HG02938 (cell line): ENCODE data around the gene TGM2.

Experiments
- ATAC-seq: cut with Tn5 transposase; IDR thresholded peaks from one replicate; pipeline ENCODE4 v1.9.1; 2021; ENCODE audit warnings: mild to moderate bottlenecking, moderate library complexity; ENCODE audit not compliant: unreplicated experiment

The TGM2 gene

GRCh38 chr20:38146628-38147027 lies 18.4 kb downstream of the TGM2 start:
- no peak for ATAC-seq

GRCh38 chr20:38146156-38146555 lies 18.9 kb downstream of the TGM2 start:
- ATAC-seq, result no peak

DNA sequence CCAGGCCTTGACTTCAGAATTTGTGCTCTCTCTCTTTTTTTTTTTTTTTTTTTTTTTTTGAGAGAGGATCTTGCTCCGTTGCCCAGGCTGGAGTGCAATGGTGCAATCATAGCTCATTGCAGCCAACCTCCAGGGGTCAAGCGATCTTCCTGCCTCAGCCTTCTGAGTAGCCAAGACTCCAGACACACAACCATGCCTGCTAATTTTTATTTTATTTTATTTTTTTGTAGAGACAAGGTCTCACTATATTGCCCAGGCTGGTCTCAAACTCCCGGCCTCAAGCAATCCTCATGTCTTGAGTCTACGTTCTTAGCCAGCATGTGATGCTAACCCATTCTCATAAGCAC lies 19.4 kb downstream of the TGM2 start:
- no peak for ATAC-seq

DNA sequence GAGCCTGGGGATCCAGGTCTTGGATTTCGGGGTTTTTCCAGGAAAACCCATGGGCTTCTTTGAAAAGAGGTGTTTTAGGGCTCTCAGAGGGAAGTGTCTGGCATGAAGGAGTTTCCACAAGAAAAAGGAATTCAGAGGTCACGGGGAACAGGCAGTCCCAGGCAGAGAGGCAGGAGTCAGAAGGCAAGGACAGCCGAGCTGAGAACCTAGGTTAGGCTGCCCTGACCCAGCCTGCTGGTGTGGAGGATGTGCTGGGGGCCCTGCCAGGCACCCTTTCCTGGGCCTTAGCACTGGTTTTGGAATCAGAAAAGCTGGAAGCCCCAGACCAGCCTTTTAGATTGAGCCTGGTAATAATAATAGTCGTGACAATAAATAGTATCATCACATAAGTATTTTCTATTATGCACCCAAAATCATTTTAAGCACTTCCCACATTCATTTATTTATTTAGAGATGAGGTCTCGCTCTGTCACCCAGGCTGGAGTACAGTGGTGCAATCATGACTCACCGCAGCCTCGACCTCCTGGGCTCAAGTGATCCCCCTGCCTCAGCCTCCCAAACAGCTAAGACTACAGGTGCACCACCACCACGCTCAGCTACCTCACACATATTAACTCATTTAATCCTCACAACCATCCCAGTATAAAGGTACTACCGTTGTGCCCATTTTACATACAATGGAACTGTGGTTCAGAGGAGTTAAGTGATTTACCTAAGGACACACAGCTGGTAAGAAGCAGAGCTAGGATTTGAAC lies 19.9 kb downstream of the TGM2 start:
- ATAC-seq, result no peak

GRCh38 chr20:38144598-38144973 lies 20.5 kb downstream of the TGM2 start:
- ATAC-seq, result no peak

GRCh38 chr20:38143646-38144554 lies 21.2 kb downstream of the TGM2 start:
- ATAC-seq, result no peak

- ATAC-seq, result no peak
Measured at GRCh38 chr20:38143238-38143645, 21.8 kb downstream of the TGM2 start.

DNA sequence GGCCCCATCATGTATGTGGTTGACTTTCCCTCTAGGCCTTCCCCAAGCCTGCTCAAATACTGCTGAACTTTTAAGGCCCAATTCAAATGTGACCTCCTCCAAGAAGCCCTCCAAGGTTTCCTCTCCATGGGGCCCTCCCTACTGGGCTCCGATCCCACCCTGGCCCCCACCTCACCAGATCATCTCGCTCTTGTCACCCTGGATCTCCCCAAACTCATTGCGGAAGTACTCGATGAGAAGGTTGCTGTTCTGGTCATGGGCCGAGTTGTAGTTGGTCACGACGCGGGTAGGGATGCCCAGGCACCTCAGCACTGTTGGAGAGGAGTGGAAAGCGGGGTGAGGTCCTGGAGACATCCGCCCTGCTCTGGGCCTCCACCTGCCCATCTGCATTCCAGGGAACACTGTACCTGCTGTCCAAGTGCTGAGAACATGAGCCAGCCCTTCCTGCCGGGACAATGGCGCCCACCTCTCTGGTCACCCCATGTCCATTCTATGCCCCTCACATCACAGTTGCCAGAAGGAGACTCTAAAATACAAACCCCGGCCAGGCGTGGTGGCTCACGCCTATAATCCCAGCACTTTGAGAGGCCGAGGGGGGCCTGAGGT lies 23.1 kb downstream of the TGM2 start:
- no peak for ATAC-seq

- no peak for ATAC-seq
Measured at GRCh38 chr20:38141204-38141888, 23.7 kb downstream of the TGM2 start.

DNA sequence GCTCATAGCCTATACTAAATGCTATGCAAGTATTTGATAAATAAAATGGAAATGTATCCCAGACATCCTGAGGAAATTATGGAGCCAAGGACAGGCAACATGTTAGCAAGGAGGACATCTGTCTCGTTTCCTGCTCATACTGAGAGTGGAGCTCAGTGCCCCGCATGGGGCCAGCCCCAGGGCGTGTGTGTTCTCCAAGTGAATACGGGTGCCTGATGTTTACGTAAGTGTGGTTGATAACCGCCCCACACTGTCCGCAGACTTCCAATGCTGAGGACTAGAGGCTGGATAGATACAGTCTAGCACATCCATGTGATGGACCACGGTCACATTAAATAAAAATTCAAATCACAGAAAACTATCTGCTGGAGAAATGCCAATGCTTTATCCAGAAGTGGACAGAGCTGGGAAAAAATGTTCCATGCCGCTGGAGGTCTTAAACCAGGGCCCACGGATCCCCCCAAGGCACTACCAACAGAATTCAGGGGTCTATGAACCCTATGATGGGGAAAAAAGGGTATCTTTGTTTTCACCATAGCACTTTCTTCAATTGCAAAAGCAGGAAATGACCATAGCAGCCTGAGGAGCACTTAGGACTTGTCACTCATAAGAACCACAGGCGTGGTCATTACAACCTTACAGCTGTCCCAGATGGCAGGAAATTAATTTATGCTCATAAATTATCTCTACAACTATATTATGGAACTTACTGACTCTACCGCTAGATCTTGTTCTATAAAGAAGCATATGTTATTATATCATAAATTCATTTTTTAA lies 24.9 kb downstream of the TGM2 start:
- no peak for ATAC-seq

GRCh38 chr20:38139156-38139912 lies 25.7 kb downstream of the TGM2 start:
- ATAC-seq, result no peak

DNA sequence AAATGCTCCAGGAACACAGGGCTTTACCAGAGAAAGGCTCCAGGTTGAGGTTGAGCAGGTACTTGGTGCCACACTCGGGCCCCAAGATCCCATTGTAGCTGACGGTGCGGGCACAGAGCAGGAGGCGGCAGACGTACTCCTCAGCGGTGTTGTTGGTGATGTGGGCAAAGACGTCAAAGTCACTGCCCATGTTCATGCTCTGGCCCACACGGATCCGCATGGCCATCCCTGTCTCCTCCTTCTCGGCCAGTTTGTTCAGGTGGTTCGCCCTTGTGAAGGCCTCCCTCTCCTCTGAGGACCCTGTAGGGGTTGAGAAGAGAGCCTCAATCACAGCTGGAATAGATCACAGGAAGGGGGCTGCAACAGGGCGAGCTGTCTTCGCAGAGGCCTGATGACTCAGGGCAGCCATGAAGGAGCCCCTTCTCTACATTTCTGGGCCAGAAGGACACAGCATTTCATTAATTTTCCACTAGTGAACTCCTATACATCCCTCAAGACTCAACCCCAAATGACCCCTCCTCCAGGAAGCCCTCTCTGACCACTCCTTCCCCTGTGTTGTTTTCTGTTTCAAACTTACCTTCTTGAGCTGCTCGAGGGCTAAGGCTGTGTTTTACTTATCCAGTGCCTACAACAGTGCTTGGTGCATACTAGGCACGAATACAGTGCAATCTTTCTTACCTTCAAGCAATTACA lies 26.8 kb downstream of the TGM2 start:
- no peak for ATAC-seq

GRCh38 chr20:38137441-38138037 lies 27.5 kb downstream of the TGM2 start:
- ATAC-seq, result no peak

DNA sequence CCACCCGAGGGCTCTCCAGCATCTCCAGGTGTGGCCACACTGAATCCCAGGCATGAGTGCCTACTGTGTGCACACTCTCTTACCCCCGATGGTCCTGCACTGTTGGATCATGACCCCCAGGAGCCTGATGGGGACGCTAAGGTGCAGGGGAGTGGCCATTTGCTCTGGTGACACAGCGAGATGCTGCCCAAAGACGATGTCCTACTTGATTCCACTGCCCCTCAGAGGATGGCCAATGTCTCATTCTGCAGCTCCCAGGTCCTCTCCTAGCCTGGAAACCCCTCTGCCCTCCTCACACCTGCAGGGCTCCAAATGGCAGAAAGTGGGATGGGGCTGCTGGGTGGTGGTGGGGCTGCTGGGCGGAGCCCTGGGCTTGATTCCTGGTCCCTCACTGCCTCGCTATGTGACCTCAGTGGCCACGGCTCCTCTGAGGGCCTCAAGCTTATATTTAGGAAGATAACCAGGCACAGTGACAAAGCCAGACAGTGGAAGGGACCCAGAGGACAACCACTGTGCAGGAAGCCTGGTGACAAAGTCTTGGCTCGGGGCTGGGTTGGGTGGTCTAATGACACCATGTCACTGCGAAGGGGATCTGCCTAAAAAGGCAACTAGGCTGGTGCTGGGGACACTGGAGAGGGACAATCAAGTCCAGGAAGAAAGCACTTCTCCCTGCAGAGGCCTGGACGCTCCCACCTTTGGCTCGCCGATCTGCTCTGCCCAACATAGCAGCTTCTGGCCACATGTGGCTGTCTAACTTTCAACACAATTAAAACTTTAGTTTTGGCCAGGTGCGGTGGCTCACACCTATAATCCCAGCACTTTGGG lies 28.4 kb downstream of the TGM2 start:
- no peak for ATAC-seq

GRCh38 chr20:38135651-38136420 lies 29.2 kb downstream of the TGM2 start:
- ATAC-seq, result no peak

- ATAC-seq, result no peak
Measured at GRCh38 chr20:38135271-38135650, 29.8 kb downstream of the TGM2 start.
